ENCODE results near the gene TNS2. TPM values are rescaled to one million over a fixed set of nuclear protein-coding genes. Genes with fewer than 3 reads are reported as not detected.

The TNS2 gene
- total and polyA plus RNA-seq, 4 donors = 23.1 to 142 (median 110) TPM

- peaks cover 93% of the 10 kb centered on the region for H3K36me3 ChIP-seq (ENCODE audit: control insufficient read depth, insufficient read depth, low read length)
- WGBS (ENCODE audit: insufficient coverage) = 50% methylated on average over 19 of the region's 24 CpGs
- H3K9me3 ChIP-seq (ENCODE audit: control insufficient read depth, insufficient read depth, low read length) = no peaks in the 10 kb centered on the region
- H3K4me3 ChIP-seq (ENCODE audit: low read depth, low read length) = no peak overlapping the region
- H3K27me3 ChIP-seq (ENCODE audit: control insufficient read depth, insufficient read depth, low read length) = no peaks in the 10 kb centered on the region
- peaks cover 53% of the 10 kb centered on the region for H3K4me1 ChIP-seq (ENCODE audit: control insufficient read depth, insufficient read depth, low read length)
- DNase-seq (ENCODE audit: low read depth in 4 of 6, low spot score in 6 of 6) = peak in 2 of 6 donors; percentile 82 to 86
- H3K27ac ChIP-seq (ENCODE audit: low read depth, low read length) = no peak overlapping the region
Measured at GRCh38 chr12:53065975-53066931, 16.4 kb downstream of the TNS2 start.

- H3K36me3 ChIP-seq (ENCODE audit: control insufficient read depth, insufficient read depth, low read length) = peaks cover 93% of the 10 kb centered on the region
- H3K4me1 ChIP-seq (ENCODE audit: control insufficient read depth, insufficient read depth, low read length) = peaks cover 53% of the 10 kb centered on the region
- H3K27ac ChIP-seq (ENCODE audit: low read depth, low read length) = no peak overlapping the region
- DNase-seq (ENCODE audit: low read depth in 4 of 6, low spot score in 6 of 6) = no peak
- H3K9me3 ChIP-seq (ENCODE audit: control insufficient read depth, insufficient read depth, low read length) = no peaks in the 10 kb centered on the region
- 82% methylated on average over 4 of the region's 7 CpGs for WGBS (ENCODE audit: insufficient coverage)
- no peak overlapping the region for H3K4me3 ChIP-seq (ENCODE audit: low read depth, low read length)
- H3K27me3 ChIP-seq (ENCODE audit: control insufficient read depth, insufficient read depth, low read length) = no peaks in the 10 kb centered on the region
Measured at GRCh38 chr12:53067074-53067992, 17.5 kb downstream of the TNS2 start.

GRCh38 chr12:53067993-53068770, 18.3 kb downstream of the TNS2 start:
- peaks cover 54% of the 10 kb centered on the region for H3K4me1 ChIP-seq (ENCODE audit: control insufficient read depth, insufficient read depth, low read length)
- no peak for DNase-seq (ENCODE audit: low read depth in 4 of 6, low spot score in 6 of 6)
- no peaks in the 10 kb centered on the region for H3K27me3 ChIP-seq (ENCODE audit: control insufficient read depth, insufficient read depth, low read length)
- H3K9me3 ChIP-seq (ENCODE audit: control insufficient read depth, insufficient read depth, low read length) = no peaks in the 10 kb centered on the region
- WGBS (ENCODE audit: insufficient coverage) = 74% methylated on average over 11 of the region's 13 CpGs
- no peak overlapping the region for H3K4me3 ChIP-seq (ENCODE audit: low read depth, low read length)
- peaks cover 91% of the 10 kb centered on the region for H3K36me3 ChIP-seq (ENCODE audit: control insufficient read depth, insufficient read depth, low read length)
- H3K27ac ChIP-seq (ENCODE audit: low read depth, low read length) = peak overlapping the region; percentile 29

GRCh38 chr12:53068811-53069585, 19.1 kb downstream of the TNS2 start:
- peaks cover 92% of the 10 kb centered on the region for H3K36me3 ChIP-seq (ENCODE audit: control insufficient read depth, insufficient read depth, low read length)
- H3K4me1 ChIP-seq (ENCODE audit: control insufficient read depth, insufficient read depth, low read length) = peaks cover 57% of the 10 kb centered on the region
- peak in 1 of 6 donors; percentile 14 for DNase-seq (ENCODE audit: low read depth in 4 of 6, low spot score in 6 of 6)
- H3K9me3 ChIP-seq (ENCODE audit: control insufficient read depth, insufficient read depth, low read length) = no peaks in the 10 kb centered on the region
- H3K4me3 ChIP-seq (ENCODE audit: low read depth, low read length) = no peak overlapping the region
- H3K27ac ChIP-seq (ENCODE audit: low read depth, low read length) = peak overlapping the region; percentile 29
- H3K27me3 ChIP-seq (ENCODE audit: control insufficient read depth, insufficient read depth, low read length) = no peaks in the 10 kb centered on the region
- 75% methylated on average over 7 of the region's 15 CpGs for WGBS (ENCODE audit: insufficient coverage)

GRCh38 chr12:53069621-53070410, 20.0 kb downstream of the TNS2 start:
- Histone ChIP-seq H3K4me3 (ENCODE audit: low read depth, low read length) (no peak overlapping the region), H3K36me3 (ENCODE audit: control insufficient read depth, insufficient read depth, low read length) (peaks cover 92% of the 10 kb centered on the region), H3K9me3 (ENCODE audit: control insufficient read depth, insufficient read depth, low read length) (no peaks in the 10 kb centered on the region), H3K27me3 (ENCODE audit: control insufficient read depth, insufficient read depth, low read length) (no peaks in the 10 kb centered on the region), H3K4me1 (ENCODE audit: control insufficient read depth, insufficient read depth, low read length) (peaks cover 53% of the 10 kb centered on the region), H3K27ac (ENCODE audit: low read depth, low read length) (peak overlapping the region; percentile 29)
- no peak for DNase-seq (ENCODE audit: low read depth in 4 of 6, low spot score in 6 of 6)
- WGBS (ENCODE audit: insufficient coverage) = 40% methylated on average over 3 of the region's 12 CpGs

- Histone ChIP-seq H3K4me1 (ENCODE audit: control insufficient read depth, insufficient read depth, low read length) (peaks cover 47% of the 10 kb centered on the region), H3K9me3 (ENCODE audit: control insufficient read depth, insufficient read depth, low read length) (no peaks in the 10 kb centered on the region), H3K27ac (ENCODE audit: low read depth, low read length) (peak overlapping the region; percentile 80), H3K4me3 (ENCODE audit: low read depth, low read length) (no peak overlapping the region), H3K36me3 (ENCODE audit: control insufficient read depth, insufficient read depth, low read length) (peaks cover 92% of the 10 kb centered on the region), H3K27me3 (ENCODE audit: control insufficient read depth, insufficient read depth, low read length) (no peaks in the 10 kb centered on the region)
- no peak for DNase-seq (ENCODE audit: low read depth in 4 of 6, low spot score in 6 of 6)
- WGBS (ENCODE audit: insufficient coverage) = 82% methylated on average over 5 of the region's 7 CpGs
Measured at GRCh38 chr12:53070877-53071492, 21.1 kb downstream of the TNS2 start.

GRCh38 chr12:53071591-53072551, 22.0 kb downstream of the TNS2 start:
- peaks cover 41% of the 10 kb centered on the region for H3K4me1 ChIP-seq (ENCODE audit: control insufficient read depth, insufficient read depth, low read length)
- peak in 1 of 6 donors; percentile 75 for DNase-seq (ENCODE audit: low read depth in 4 of 6, low spot score in 6 of 6)
- no peak overlapping the region for H3K4me3 ChIP-seq (ENCODE audit: low read depth, low read length)
- WGBS (ENCODE audit: insufficient coverage) = 68% methylated on average over 5 of the region's 11 CpGs
- no peaks in the 10 kb centered on the region for H3K27me3 ChIP-seq (ENCODE audit: control insufficient read depth, insufficient read depth, low read length)
- H3K36me3 ChIP-seq (ENCODE audit: control insufficient read depth, insufficient read depth, low read length) = peaks cover 93% of the 10 kb centered on the region
- peak overlapping the region; percentile 80 for H3K27ac ChIP-seq (ENCODE audit: low read depth, low read length)
- H3K9me3 ChIP-seq (ENCODE audit: control insufficient read depth, insufficient read depth, low read length) = no peaks in the 10 kb centered on the region
